NCI-H460 (cell line): ENCODE results near the gene PDK2. TPM values are rescaled to one million over a fixed set of nuclear protein-coding genes. Genes with fewer than 3 reads are reported as not detected.
A peak's percentile ranks its signal among the peaks of the same experiment; 100 is the strongest.

Experiments
- DNase-seq: peaks from one replicate; pipeline ENCODE4 v3.0.0-alpha.2; 2016; ENCODE audit warnings: low read depth; ENCODE audit errors: extremely low read depth
- total RNA-seq: library from RNA; depleted of rRNA; stranded (reverse); fragments of >200 nt; shearing (Covaris generic); gene quantifications from 2 replicates; pipeline ENCODE4 v1.2.3, GENCODE V29; 2014

PDK2 gene
- total RNA-seq, 1 experiment from 2014 or later, result 3.9 TPM

DNA sequence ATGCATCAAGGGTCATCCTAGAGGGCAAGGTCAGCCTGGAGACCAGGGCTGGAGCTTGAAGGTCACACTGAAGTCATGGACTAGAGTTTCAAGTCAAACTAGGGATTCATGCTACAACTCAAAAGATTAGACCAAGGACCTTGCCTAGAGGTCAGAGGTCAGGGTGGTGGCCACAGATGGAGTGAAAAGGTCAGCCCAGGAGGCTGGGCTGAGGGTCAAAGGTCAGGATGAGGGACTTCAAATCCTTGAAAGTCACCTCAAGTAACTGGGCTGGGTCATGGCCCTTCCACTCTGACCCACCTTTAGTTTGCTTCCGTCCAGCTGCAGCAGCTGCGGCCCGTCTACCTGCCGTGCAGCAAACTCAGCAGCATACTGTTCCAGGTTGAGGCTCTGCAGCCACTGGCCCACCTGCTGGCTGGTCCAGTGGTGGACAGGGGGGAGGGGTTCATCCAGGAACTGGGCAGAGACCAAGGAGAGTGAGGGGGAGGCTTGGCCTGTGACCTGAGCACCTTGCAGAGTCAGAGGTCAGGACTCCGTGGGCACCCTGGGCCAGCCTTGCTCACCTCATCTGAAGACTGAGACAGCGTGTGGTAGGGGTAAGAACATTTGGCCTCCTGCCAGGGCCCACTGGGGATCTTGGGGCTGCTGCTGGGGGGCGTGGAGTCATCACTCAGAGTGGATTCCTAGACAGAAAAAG lies 18.6 kb downstream of the PDK2 start:
- no peak for DNase-seq

DNA sequence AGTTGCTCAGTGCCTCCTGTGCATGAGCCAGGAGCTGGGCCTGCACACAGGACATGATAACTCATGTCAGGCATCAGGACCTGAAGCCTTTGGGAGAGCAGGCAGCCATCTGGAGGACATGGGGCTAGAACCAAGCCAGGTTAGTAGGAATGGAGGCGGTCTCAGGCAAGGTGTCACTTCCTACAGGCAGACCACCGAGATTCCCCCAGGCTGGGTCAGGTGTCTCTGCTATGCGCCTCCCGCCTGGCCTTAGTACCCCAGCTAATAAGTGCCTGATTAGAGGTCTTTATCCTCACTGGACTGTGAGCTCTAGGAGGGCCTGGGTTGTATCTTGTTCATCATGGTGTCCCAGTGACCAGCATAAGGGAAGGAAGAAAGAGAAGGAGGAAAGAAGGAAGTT lies 19.2 kb downstream of the PDK2 start:
- no peak for DNase-seq

DNA sequence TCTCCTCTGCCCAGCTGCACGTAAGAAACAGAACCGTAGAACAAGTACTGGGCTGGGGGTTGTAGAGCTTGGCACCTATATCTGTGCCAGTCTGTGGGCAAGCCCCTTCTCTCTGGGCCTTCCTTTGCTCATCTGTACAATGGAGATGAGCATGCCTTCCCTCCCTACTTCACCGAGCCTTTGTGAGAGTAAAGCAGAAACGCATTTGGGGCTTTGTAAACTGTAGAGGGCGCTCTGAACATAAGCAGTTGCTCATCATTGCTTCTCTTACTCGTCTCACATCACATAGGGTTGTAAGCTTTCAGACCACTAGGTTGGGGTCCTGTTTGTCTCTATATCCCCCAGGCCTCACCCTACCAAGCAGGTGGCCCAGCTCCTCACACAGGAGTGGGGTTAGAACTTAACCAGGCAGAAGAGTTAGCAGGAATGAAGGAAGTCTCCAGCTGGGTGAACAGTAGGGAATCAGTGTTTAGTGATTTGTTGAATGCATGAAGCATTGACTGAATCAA lies 19.8 kb downstream of the PDK2 start:
- DNase-seq, result peak; percentile 52

DNA sequence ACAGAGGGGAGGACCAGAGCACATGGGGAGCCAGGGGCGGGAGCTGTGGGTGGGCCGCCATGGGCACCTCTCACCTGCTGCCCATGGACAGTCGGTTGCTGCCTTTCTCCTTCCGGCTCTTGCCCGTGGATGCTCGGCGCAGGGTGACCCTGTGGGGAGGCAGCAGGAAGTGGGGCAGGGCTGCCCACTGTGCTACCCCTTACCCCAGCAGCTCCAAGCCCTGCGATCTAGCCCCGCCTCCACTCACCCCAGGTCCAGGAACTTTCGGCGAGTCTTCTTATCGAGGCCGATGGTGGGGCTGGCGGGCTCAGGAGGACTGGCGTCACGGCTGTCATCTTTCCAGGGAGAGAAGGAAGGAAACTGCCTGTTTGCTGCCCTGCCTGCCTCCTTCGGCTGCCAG lies 20.6 kb downstream of the PDK2 start:
- no peak for DNase-seq

DNA sequence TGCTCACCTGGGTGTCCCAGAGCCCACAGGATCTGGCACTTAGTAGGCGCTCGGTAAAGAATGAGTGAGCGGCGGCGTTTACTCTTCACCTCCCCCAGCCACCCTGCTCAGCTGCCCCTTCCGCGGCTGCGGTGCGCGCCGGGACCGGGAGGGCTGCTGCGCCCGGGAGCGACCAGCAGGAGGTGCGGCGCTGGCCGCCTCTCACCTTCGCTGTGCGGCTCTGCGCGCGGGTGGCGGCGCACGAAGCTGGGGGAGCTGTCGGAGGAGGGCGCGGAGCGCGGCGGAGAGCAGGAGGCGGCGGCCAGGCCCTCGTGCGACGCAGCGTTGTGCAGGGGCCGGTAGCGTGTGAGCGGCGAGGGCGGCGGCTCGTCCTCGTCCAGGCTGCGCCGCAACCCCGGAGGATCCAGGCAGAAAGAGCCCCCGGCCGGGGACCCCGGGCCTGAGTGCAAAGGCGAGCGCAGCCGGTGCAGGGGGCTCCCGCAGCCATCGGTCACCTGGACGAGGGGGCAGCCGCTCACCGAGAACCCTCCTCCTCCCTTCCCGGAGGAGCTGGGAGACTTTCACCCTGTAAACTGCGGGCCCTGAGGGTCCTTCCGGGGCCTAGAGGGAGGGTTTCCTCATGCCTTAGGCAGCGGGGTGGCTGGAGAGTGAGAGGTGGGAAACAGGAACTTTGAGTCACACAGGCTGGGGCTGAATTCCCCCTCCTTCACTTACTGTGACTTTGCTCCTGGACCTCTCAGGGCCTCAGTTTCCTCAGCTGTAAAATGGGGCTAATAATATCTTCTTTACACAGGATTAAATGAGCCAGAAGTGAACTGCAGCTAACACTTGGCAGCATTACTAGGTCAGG lies 22.3 kb downstream of the PDK2 start:
- DNase-seq, result peak; percentile 30

DNA sequence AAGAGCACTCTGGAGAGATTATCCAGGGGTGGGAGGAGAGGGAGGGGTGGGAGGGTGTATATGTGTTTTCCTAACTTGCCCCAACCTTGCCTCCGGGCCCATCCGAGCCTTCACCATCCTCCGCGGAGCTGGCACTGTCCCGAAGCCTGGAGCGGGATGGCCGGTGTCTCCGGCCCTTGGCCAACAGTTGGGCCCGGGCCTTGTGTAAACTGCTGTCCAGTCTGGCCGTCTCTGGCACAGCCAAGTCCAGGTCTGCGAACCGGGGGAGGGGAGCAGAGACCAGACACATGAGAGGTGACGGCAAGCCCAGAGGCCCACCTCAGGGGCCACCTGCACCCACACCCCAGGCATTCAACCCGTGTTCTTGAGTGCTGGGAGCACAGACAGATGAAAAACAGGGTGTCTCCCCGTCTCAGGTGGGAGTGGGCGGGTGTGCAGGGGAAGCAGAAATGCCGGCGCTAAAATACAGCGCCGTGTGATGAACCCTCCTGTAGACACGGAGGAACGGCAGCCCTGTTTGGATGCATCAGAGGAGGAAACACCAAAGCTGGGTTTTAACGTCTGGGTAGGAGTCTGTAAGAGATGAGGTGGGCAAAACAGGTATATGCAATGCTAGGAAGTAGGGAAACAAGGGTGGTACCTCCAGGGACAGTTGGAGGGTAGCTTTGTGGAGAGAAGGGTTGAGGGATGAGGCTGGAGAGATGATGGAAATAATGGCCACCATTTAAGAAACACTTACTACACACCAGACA lies 23.1 kb downstream of the PDK2 start:
- no peak for DNase-seq

DNA sequence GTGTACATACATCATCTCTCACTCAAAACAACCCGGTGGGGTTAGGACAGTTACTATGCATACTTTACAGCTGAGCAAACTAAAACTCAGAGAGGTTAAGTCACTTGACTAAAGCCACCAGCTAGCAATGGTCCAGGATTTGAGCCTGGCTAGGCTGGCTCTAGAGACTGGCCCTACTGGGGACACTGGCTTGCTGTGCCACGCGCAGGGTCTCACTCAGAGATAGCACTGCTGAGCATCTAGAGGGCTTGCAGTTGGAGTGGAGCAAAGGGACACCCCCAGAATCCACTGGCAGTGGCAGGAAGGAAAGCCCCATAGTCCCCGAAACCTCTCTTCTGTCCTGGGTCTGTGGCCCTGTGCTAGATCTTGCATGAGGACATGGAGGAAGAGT lies 23.7 kb downstream of the PDK2 start:
- DNase-seq, result no peak

DNA sequence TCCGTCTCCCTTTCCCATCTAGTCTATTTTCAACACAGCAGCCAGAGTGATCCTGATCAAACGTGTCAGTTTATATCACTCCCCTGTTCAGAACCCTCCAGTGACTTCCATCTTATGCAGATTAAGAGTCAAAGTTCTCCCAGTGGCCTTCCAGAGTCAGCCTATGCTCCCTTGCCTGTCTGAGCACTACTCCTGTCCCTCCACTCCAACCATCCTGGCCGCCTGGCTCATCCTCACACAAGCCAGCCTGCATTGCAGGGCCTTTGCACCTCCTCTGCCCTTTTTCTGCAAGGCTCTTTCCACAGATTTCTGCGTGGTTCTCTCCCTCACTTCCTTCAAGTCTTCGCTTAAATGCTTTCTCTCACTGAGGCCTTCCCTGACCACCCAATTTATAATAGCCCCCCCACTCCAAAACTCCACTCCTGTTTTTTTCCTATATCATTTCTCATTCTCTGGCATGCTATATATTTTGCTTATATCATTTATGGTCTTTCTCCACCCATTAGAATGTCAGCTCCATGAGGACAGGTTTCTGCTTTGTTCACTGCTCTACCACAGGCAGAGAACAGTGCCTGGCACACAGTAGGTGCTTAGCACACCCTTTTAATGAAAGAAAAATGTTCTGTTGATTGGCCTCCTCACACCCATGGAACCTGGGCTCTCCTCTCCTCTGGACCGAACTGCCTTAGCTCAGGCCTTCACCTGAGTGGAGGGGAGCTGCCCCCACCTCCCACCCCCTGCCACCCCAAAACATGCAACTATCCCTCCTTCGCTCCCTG lies 25.5 kb downstream of the PDK2 start:
- DNase-seq, result no peak

DNA sequence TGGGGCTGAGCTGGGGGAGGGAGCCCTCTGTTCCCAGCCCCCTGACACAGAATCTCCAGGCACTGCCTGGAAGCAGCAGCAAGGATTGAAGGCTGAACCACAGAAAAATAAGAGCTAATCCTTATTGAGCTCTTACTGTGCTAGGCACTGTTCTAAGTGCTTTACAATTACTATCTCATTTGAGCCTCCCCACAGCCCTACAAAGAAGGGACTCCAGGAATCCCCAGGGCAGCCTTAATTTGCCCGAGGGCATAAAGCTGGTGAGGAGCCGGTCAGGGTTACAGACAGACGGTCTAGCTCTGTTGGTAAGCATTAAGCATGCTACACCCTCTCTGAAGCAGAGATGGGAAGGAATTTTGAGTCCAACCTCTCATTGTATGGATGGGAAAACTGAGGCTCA lies 27.8 kb downstream of the PDK2 start:
- DNase-seq, result no peak

DNA sequence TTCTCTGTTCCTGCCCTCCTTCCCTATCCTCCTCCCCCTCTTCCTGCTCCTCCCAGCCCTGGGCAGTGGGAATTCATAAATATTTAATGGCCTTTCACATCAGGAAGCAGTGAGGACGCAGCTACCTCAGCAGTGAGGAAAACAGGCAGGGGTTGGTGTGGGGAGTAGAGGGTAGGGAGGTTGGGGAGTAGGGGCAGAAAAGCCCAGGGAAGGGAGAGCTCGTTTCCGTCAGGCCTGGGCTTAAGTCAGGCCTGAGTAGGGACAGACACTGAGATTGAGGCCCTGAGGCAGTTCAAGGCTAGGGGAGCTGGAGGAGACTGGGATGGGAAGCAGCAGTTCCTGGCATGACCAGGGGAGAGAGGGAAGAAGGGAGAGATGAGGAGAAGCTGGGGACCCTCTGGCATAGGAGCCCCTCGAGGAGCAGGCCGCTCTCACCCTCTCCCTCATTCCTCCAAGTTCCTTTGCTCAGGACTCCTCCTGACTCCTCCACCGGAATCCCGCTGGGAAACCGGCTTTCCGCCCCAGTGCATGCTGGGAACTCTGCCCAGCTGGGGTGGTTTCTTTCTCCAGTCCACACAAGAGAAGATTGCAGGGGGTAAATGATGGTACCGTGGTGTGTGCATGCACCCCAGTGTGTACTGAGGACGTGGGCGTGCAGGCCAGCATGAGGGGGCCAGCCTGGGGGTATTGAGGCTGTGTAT lies 28.6 kb downstream of the PDK2 start:
- no peak for DNase-seq

DNA sequence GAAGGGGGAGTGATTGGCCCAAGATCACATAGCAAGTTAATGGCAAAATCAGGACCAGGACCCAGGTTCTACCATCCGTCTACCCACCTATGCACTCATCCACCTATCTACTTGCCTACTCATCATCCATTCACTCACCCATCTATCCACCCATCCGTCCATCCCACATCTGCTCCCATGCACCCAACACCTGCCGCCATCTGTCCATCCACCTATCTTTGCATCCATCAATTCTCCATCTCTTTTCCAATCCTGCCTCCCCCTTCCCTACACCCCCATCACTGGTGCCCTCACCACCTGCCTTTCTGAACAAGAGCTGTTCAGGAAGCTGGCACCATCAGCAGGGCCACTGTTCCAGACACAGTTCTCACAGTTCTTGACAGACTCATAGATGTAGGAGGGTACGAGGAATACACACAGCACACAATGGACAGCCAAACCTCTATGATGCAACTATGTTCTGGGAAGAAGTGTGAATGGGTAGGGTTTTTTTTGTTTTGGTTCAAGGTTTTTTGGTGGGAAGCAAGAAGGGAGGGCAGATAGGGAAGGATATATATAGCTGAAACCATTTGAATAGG lies 30.4 kb downstream of the PDK2 start:
- no peak for DNase-seq

DNA sequence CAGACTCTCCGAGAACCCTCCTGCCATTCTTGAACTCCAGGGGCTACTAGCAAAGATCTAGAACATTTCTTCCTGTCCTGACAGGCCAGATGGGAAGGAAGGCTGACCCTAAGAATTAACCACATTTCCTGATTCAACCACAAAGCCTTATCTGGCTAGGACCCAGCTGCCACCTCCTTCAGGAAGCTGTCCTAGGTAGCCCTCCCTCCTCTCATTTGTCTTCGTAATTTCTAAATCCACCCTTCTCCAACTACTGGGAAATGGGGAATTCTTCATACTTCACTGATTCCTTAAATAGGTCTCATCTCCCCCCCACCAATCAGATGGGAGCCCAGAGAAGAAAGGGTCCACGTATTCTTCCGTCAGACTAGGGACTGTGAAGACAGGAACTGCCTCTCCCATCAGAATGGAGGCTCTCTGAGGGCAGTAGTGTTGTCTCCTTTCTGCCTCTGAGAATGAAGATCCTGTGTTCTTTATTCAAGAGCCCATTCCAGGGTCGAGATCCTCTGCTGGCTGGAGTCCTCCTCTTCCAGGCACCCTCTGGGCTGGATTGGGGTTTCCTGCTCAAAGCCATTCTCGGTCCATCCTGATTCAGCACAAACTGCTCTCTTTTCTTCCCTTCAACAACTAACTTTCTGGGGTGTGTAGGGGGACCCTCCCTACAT lies 32.7 kb downstream of the PDK2 start:
- no peak for DNase-seq

DNA sequence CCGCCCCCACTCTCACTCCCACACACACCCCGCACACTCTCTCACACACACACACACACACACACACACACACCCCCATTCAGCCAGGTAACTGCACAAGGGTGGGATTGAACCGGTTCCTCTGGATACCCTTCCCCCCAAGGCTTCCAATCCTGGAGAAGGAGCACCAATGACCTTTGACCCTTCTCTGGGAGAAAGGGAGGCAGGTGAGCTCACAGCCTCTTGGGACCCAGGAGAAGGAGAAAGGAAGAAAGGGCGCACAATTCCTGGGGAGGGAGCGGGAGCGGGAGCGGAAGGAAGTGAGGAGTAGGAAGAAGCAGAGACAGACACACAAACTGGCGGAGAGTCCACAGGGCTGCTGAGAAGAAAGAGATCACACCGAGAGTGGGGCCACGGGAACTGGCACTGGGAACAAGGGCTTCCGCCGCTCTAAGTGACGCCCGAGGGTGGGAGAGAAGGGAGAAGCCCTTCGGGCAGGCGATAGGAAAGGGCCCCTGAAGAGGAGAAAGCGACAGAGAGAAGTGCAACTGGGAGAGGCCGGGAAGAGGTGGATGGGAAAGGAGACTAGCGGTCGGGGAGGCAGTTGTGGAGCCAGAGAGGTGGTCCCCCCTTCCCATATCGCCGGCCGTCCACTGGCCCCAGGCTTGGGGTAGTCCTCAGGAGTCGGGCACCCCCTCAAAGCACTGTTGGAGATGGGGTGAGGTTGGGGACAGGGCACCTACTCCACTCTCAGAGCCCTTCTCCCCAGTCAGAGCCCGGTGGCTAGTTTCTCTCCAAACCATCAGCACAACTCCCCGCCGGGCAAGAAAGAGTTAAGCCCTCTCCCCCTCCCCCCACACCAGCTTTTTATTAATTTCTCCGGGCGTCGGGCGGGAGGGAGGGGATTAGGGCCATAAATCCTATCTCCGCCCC lies 33.5 kb downstream of the PDK2 start:
- no peak for DNase-seq

DNA sequence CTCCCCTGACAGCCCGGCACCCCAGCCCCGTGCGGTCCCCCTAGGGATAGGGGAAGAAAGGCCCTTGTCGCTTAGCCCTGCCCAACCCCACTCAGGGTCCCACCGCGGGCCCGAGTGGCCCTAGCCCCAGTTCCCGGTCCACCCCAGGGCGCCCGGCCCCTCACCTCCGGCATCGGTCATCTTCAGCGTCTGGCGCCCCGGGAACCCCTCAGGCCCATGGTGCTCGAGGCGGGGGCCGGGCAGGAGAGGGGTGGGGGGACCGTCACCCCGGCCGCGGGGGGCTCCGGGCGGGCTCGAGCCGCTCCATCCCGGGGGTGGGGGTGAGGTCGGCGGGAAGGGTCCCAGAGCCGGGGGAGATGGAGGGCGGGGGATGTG lies 34.2 kb downstream of the PDK2 start:
- no peak for DNase-seq

DNA sequence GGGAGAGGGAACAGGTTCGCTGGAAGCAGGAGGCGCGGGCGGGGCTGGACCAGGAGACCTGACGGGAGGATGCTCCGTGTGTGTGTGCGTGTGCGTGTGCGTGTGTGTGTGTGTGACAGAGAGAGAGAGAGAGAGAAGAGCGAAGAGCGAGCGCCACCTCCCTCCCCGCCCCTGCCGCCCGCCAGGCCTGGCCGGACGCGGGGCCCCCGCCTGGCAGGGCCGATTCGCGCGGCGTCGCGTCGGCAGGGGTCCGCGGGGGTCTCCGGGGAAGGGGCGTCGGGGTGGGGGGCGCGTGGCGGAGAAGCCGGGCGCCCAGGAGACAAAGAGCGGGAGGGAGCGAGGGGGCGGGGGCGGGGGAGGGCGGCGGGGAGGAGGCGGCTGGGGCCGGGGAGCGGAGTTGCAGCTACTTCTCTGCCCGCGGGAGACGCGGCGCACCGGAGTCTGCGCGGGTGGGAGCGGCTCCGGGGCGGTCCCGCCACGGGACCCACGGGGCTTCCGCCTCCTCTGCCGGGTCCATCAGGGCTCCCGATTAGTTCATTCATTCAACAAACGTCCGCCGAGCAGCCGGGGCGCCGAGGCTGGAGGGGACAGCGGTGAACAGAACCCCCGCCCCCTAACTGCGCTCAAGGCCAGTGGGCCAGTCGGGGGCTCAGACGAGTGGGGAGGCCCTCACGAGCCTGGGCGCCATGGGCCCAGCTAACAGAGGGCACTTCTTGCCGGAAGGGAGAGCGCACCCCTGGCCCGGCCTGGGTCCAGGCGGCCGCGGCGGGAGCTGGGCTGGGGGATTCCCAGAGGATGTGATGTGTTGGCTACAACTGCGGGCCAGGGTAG lies 34.8 kb downstream of the PDK2 start, which contains the start of gene SAMD14:
Gene SAMD14 (minus strand): TSS at position 433 of the 831 bp plus-strand sequence. CDS start 5,201 bp downstream, outside the sequence.
- DNase-seq, result no peak

DNA sequence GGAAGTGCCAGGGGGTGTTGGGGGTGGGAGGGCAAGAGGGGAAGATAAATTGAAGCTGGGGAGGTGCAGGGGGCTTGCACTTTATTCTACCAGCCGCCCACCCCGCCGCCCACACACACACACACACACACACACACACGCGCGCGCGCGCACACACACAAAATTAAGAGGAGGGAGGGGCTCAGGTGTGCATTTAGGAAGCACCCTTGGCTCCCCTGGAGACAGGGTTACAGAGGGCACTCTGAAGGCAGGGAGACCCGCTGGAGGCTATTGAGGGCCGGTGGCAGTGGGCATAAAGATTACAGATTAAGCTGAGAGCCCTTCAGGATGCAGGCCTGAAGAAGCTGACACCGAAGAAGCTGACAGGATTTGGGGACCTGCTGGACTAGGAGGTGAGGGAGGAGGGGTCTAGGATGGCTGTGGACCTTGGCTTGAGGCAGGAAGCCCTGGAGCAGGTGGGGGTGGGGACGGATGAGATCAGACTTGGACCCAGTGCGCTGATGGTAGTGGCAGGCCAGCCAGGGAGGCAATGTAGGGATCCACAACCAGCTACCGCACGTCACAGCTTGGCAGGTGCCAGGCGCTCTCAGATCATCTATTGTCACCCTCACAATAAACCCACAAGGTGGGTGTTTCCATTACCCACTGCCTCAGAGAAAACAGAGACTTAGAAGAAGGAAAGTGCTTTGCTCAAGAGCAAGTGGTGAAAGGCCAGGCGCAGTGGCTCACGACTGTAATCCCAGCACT lies 35.6 kb downstream of the PDK2 start:
- no peak for DNase-seq
